Measurements from ENCODE around the gene MTA1. TPM values are rescaled to one million over a fixed set of nuclear protein-coding genes. Genes with fewer than 3 reads are reported as not detected.

Gene MTA1
- total RNA-seq, 2 donors from 2014 or later: 77.2 to 84.1 TPM

GRCh38 chr14:105473677-105474482, 54.3 kb downstream of the MTA1 start:
- Histone ChIP-seq H3K4me3 (peak overlapping the region; percentile 68), H3K4me1 (ENCODE audit: control insufficient read depth in 1 of 2, low read depth in 2 of 2) (peaks cover 30 to 54% of the 10 kb centered on the region in 2 donors), H3K9me3 (no peaks in the 10 kb centered on the region), H3K27me3 (replicated peaks; ENCODE audit: insufficient read depth) (no peaks in the 10 kb centered on the region), H3K36me3 (peaks cover 3% of the 10 kb centered on the region), H3K27ac (peak overlapping the region; percentile 74 to 96)
- no peak for TF ChIP-seq CTCF (IDR thresholded peaks at IDR 0.05)
- peak; percentile 98 for DNase-seq (ENCODE audit: low spot score)
- peak; percentile 66 for ATAC-seq (ENCODE audit: insufficient number of reproducible peaks, low FRiP score, low read depth)

GRCh38 chr14:105474483-105475268, 55.0 kb downstream of the MTA1 start, which contains the start of gene CRIP2:
Gene CRIP2, plus strand, starts transcription at chr14:105474821. Its CDS starts 42 bp downstream, at chr14:105474863.
- DNase-seq (ENCODE audit: low spot score) (no peak), ATAC-seq (ENCODE audit: insufficient number of reproducible peaks, low FRiP score, low read depth) (peak; percentile 37)
- Histone ChIP-seq H3K9me3 (no peaks in the 10 kb centered on the region), H3K27me3 (replicated peaks; ENCODE audit: insufficient read depth) (no peaks in the 10 kb centered on the region), H3K36me3 (peaks cover 8% of the 10 kb centered on the region), H3K27ac (peak within 1 kb of the TSS; percentile 92 to 100), H3K4me3 (peak within 1 kb of the TSS; percentile 99), H3K4me1 (ENCODE audit: control insufficient read depth in 1 of 2, low read depth in 2 of 2) (peaks cover 24 to 46% of the 10 kb centered on the region in 2 donors)
- TF ChIP-seq CTCF (IDR thresholded peaks at IDR 0.05): no peak

GRCh38 chr14:105475269-105476096, 55.9 kb downstream of the MTA1 start:
- ATAC-seq (ENCODE audit: insufficient number of reproducible peaks, low FRiP score, low read depth): no peak
- Histone ChIP-seq H3K4me3 (peak overlapping the region; percentile 99), H3K27me3 (replicated peaks; ENCODE audit: insufficient read depth) (no peaks in the 10 kb centered on the region), H3K36me3 (peaks cover 10% of the 10 kb centered on the region), H3K9me3 (no peaks in the 10 kb centered on the region), H3K4me1 (ENCODE audit: control insufficient read depth in 1 of 2, low read depth in 2 of 2) (peaks cover 24 to 51% of the 10 kb centered on the region in 2 donors), H3K27ac (peak overlapping the region; percentile 92 to 100)
- no peak for DNase-seq (ENCODE audit: low spot score)
- TF ChIP-seq CTCF (IDR thresholded peaks at IDR 0.05): no peak

- no peaks in the 10 kb centered on the region for H3K9me3 ChIP-seq
- H3K36me3 ChIP-seq: peaks cover 6% of the 10 kb centered on the region
- no peak for TF ChIP-seq CTCF (IDR thresholded peaks at IDR 0.05)
- DNase-seq (ENCODE audit: low spot score) (no peak), ATAC-seq (ENCODE audit: insufficient number of reproducible peaks, low FRiP score, low read depth) (no peak)
- H3K4me1 ChIP-seq (ENCODE audit: control insufficient read depth in 1 of 2, low read depth in 2 of 2): peaks cover 27 to 59% of the 10 kb centered on the region in 2 donors
- peak overlapping the region; percentile 92 to 100 for H3K27ac ChIP-seq
- H3K27me3 ChIP-seq (replicated peaks; ENCODE audit: insufficient read depth): no peaks in the 10 kb centered on the region
- peak overlapping the region; percentile 99 for H3K4me3 ChIP-seq
Observed at GRCh38 chr14:105476097-105476830, 56.6 kb downstream of the MTA1 start.
